HepG2 (cell line): Measurements from ENCODE around the gene EEF1AKMT4. TPM values are rescaled to one million over a fixed set of nuclear protein-coding genes. Genes with fewer than 3 reads are reported as not detected.

Source experiments
- AGO1 ChIP-seq: fragments of 200-400 bp; formaldehyde crosslinking; IDR thresholded peaks from 2 replicates; pipeline ENCODE4 v1.6.1; 2017; ENCODE audit warnings: mild to moderate bottlenecking, low read depth, low read length, moderate library complexity; ENCODE audit not compliant: poor library complexity, severe bottlenecking
- AHDC1 ChIP-seq: sonication (generic); formaldehyde crosslinking; IDR thresholded peaks from 2 replicates; pipeline ENCODE4 v1.5.1; 2020; ENCODE audit warnings: mild to moderate bottlenecking, missing genetic modification reagents, borderline replicate concordance
- CBFB ChIP-seq: sonication (generic); formaldehyde crosslinking; IDR thresholded peaks from 2 replicates; pipeline ENCODE4 v1.4.0; 2020; ENCODE audit warnings: missing genetic modification reagents
- HIVEP1 ChIP-seq: sonication (generic); formaldehyde crosslinking; IDR thresholded peaks from 2 replicates; pipeline ENCODE4 v1.4.0; 2020; ENCODE audit warnings: mild to moderate bottlenecking, missing genetic modification reagents
- IRF1 ChIP-seq: sonication (generic); formaldehyde crosslinking; IDR thresholded peaks from 2 replicates; pipeline ENCODE4 v1.4.0; 2020; ENCODE audit warnings: low read depth, mild to moderate bottlenecking, missing genetic modification reagents
- SP4 ChIP-seq: sonication (generic); formaldehyde crosslinking; IDR thresholded peaks from 2 replicates; pipeline ENCODE4 v1.8.1; 2023; ENCODE audit warnings: mild to moderate bottlenecking, missing genetic modification reagents
- ZBTB44 ChIP-seq: sonication (generic); formaldehyde crosslinking; IDR thresholded peaks from 2 replicates; pipeline ENCODE4 v1.4.0; 2020; ENCODE audit warnings: missing genetic modification reagents
- ZBTB49 ChIP-seq: sonication (generic); formaldehyde crosslinking; IDR thresholded peaks from 2 replicates; pipeline ENCODE4 v1.4.0; 2020; ENCODE audit warnings: missing genetic modification reagents, borderline replicate concordance
- ZKSCAN5 ChIP-seq: sonication (generic); formaldehyde crosslinking; IDR thresholded peaks from 2 replicates; pipeline ENCODE4 v1.5.1; 2020; ENCODE audit warnings: mild to moderate bottlenecking, missing genetic modification reagents
- ZMAT5 ChIP-seq: sonication (generic); formaldehyde crosslinking; IDR thresholded peaks from 2 replicates; pipeline ENCODE4 v1.5.0; 2020; ENCODE audit warnings: mild to moderate bottlenecking, low read depth, missing genetic modification reagents, borderline replicate concordance
- ZNF260 ChIP-seq: sonication (generic); formaldehyde crosslinking; IDR thresholded peaks from 2 replicates; pipeline ENCODE4 v1.4.0; 2020; ENCODE audit warnings: missing genetic modification reagents, low read depth, mild to moderate bottlenecking, borderline replicate concordance
- ZNF432 ChIP-seq: sonication (generic); formaldehyde crosslinking; IDR thresholded peaks from 2 replicates; pipeline ENCODE4 v1.5.0; 2020; ENCODE audit warnings: missing genetic modification reagents, mild to moderate bottlenecking, borderline replicate concordance
- ZNF776 ChIP-seq: sonication (generic); formaldehyde crosslinking; IDR thresholded peaks from 2 replicates; pipeline ENCODE4 v1.4.0; 2020; ENCODE audit warnings: mild to moderate bottlenecking, missing genetic modification reagents
- ZNF891 ChIP-seq: sonication (generic); formaldehyde crosslinking; IDR thresholded peaks from 2 replicates; pipeline ENCODE4 v1.5.0; 2020; ENCODE audit warnings: mild to moderate bottlenecking, missing genetic modification reagents
- polyA plus RNA-seq, 8 experiments: library from polyadenylated mRNA; depleted of rRNA in 3 of 8; stranded (reverse) in 7 of 8; unstranded in 1 of 8; fragments of >200 nt; fragmentation: Illumina TruSeq in 4 of 8; extraction: Trizol in 4 of 8; gene quantifications; 2 replicates each; pipeline versions ENCODE4 v1.2.1 to v1.2.3, GENCODE V29; 2011 to 2016; ENCODE audit warnings: low read depth in 4 of 8, missing spikeins in 1 of 8, mixed read lengths in 1 of 8; ENCODE audit not compliant: insufficient read depth in 1 of 8
- total RNA-seq, 5 experiments: library from RNA; depleted of rRNA; stranded (reverse); fragments of >200 nt; fragmentation: Illumina TruSeq; extraction: Trizol; gene quantifications; 2 replicates each; pipeline ENCODE4 v1.2.3, GENCODE V29; 2016; ENCODE audit warnings: low read depth in 1 of 5
- TF ChIP-seq, protein P1 (sequence below): sonication (generic); formaldehyde crosslinking; IDR thresholded peaks from 2 replicates; pipeline ENCODE4 v1.9.0; 2022; ENCODE audit warnings: low read depth, missing genetic modification reagents

The EEF1AKMT4 gene
- total and polyA plus RNA-seq, 2 of the 13 experiments (the other 11 are each of a cell fraction or from before 2014, with no cell fraction given) = 13.1 to 15.8 TPM

DNA sequence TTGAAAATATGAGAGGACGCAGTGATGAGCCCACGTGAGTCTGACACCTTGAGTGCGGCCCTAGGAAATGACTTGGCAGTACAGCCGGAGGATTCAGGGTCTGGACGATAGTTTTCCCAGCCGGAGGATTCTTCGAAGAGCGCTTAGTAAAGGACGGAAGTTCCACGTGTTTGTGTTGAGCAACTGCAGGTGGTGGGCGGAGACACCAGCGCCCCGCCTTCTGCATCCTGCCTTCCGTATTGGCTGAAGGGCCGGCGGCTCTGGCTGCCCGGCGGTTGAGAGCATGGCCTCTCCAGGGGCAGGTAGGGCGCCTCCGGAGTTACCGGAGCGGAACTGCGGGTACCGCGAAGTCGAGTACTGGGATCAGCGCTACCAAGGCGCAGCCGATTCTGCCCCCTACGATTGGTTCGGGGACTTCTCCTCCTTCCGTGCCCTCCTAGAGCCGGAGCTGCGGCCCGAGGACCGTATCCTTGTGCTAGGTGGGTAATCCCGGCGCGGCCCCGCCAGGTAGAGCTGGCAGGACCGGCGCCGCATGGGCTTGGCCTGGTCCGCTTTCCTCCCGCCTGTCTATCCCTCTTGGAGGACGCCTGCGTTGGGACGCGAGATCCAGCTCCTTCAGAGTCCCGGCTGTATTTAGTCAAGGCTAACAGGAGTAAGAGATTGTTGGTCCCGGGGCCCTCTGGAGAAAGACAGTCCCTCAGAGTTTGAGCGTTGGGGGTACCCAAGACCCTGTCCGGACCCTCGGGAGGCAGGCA lies at the start of gene EEF1AKMT4 (continued):
- peak; percentile 10; the same call in 1 of the 2 replicates for TF ChIP-seq AHDC1
- no peak for TF ChIP-seq ZMAT5
- no peak for TF ChIP-seq ZNF432 (CRISPR knock-in tag)
- peak; percentile 57 for TF ChIP-seq AGO1
- no peak for TF ChIP-seq ZBTB49
- TF ChIP-seq ZNF891 = no peak
- TF ChIP-seq ZNF260 = no peak
- TF ChIP-seq HIVEP1 (CRISPR knock-in tag) = peak; percentile 62; the same call in 1 of the 2 replicates
- peak; percentile 81 for TF ChIP-seq SP4 (CRISPR knock-in tag)
- no peak for TF ChIP-seq IRF1 (CRISPR knock-in tag)
- TF ChIP-seq CBFB (CRISPR knock-in tag) = peak; percentile 60; the same call in 1 of the 2 replicates
- no peak for TF ChIP-seq ZKSCAN5 (CRISPR knock-in tag)
- no peak for TF ChIP-seq ZBTB44 (CRISPR knock-in tag)
- TF ChIP-seq, protein P1, sequence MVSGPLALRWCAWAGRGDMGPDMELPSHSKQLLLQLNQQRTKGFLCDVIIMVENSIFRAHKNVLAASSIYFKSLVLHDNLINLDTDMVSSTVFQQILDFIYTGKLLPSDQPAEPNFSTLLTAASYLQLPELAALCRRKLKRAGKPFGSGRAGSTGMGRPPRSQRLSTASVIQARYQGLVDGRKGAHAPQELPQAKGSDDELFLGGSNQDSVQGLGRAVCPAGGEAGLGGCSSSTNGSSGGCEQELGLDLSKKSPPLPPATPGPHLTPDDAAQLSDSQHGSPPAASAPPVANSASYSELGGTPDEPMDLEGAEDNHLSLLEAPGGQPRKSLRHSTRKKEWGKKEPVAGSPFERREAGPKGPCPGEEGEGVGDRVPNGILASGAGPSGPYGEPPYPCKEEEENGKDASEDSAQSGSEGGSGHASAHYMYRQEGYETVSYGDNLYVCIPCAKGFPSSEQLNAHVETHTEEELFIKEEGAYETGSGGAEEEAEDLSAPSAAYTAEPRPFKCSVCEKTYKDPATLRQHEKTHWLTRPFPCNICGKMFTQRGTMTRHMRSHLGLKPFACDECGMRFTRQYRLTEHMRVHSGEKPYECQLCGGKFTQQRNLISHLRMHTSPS (CRISPR knock-in tag) = no peak
- no peak for TF ChIP-seq ZNF776
